ENCODE results near the gene KCNT1. TPM values are rescaled to one million over a fixed set of nuclear protein-coding genes. Genes with fewer than 3 reads are reported as not detected.

Gene KCNT1
- total and polyA plus RNA-seq, 2 donors (not counting 3 experiments of a cell fraction or from before 2014, with no cell fraction given) = not detected

DNA sequence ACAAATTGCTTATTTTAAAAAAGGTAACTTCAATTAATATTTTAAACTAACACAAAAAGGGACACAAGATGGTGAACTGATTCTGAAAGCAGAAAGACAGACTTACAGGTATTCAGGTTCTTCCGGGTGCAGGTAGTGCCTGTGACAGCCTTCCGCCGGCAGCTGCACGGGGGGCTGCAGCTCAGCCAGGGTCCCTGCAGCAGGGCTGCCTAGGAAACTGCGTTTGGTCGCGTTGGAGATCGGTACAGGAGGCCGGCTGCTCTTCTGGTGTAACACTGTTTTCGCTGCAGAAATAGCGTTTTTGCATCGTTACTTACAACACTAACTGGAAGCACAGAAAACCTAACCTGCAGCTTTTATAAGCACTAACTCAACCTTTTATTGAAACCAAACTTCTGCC is 125.3 kb downstream of the KCNT1 start:
- intact Hi-C loops (cut with micrococcal nuclease) (no loop called here), dilution Hi-C loops (cut with MboI; ENCODE audit: extremely low pct_ligation_motif_present, low sequenced_read_pairs) (no loop called here)
- Histone ChIP-seq H3K27ac (ENCODE audit: insufficient read depth, low read depth, low read length) (no peak overlapping the region), H4K20me1 (replicated peaks; ENCODE audit: control insufficient read depth, extremely low read depth, insufficient read depth, low read length) (peaks cover 2% of the 10 kb centered on the region), H3K4me1 (ENCODE audit: control insufficient read depth, extremely low read depth, insufficient read depth, low read length) (no peaks in the 10 kb centered on the region), H3K79me2 (ENCODE audit: control insufficient read depth, insufficient read depth, low read length) (peaks cover 38% of the 10 kb centered on the region), H3K4me2 (ENCODE audit: insufficient read depth, low read length) (no peak overlapping the region), H3K9ac (replicated peaks; ENCODE audit: extremely low read depth, insufficient read depth, low read length) (no peak overlapping the region), H3K27me3 (ENCODE audit: control insufficient read depth in 2 of 2, insufficient read depth in 2 of 2, low read length in 2 of 2) (no peaks in the 10 kb centered on the region), H2AFZ (ENCODE audit: low read depth, low read length) (no peak overlapping the region), H3K9me3 (replicated peaks; ENCODE audit: control insufficient read depth, insufficient read depth, low read length) (no peaks in the 10 kb centered on the region), H3K36me3 (ENCODE audit: control insufficient read depth in 2 of 2, extremely low read depth in 1 of 2, insufficient read depth in 2 of 2, low read length in 2 of 2) (peaks cover 7 to 21% of the 10 kb centered on the region in 2 experiments), H3K4me3 (replicated peaks in 1 of 3; ENCODE audit: insufficient read depth in 1 of 3, low read depth in 1 of 3, low read length in 3 of 3) (no peak overlapping the region), H3K9me1 (replicated peaks; ENCODE audit: control insufficient read depth, extremely low read depth, insufficient read depth, low read length) (no peaks in the 10 kb centered on the region)
- TF ChIP-seq POLR2A (IDR thresholded peaks at IDR 0.05; ENCODE audit: low read depth, low read length) = no peak
- TF ChIP-seq EZH2 (IDR thresholded peaks at IDR 0.05; ENCODE audit: borderline replicate concordance, low read depth, low read length, severe bottlenecking) = no peak
- no peak for TF ChIP-seq POLR2AphosphoS5 (IDR thresholded peaks at IDR 0.05; ENCODE audit: insufficient read depth, low read depth, low read length)
- FAIRE-seq (no peak), DNase-seq (ENCODE audit: low read depth, low spot score) (no peak)
- BruUV-seq (replicated peaks) = no TSS peak
- ChIA-PET CTCF (no interaction called here), POLR2A (no interaction called here)

DNA sequence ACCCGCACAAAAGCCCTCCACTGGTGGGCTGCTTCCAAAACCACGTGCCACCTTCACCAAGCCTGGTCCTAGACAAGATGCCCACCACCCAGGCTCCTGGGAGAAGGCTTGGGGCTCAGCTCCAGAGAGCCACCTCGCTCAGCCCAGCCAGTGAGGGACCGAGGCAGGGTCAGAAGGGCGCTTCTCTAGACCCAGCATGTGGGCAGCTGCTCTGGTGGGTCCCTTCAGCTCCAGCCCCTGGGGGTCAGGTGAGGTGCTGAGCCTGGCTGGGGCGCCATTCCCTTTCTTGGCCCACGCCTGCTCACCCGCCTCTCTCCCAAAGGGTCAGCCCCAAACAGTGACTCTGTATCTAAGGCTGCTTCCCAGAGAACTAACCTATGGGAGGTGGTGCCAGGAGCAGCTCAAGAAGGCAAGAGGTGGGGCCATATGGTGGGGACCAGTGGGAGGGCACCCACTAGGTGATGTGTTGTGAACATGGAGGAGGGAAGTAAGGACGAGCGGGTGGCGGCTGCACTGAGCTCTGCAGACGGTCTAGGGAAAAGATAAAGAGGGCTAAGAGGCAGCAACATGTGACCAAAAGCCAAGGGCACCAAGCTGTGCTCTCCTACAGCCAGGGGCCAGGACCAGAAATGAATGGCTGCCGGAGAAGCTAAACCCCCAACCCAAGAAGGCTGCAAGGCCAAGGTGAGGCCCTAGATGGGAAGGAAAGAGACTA is 126.0 kb downstream of the KCNT1 start:
- dilution Hi-C loops (cut with MboI; ENCODE audit: extremely low pct_ligation_motif_present, low sequenced_read_pairs) (no loop called here), intact Hi-C loops (cut with micrococcal nuclease) (no loop called here)
- Histone ChIP-seq H3K36me3 (ENCODE audit: control insufficient read depth in 2 of 2, extremely low read depth in 1 of 2, insufficient read depth in 2 of 2, low read length in 2 of 2) (peaks cover 3 to 14% of the 10 kb centered on the region in 2 experiments), H3K9me3 (replicated peaks; ENCODE audit: control insufficient read depth, insufficient read depth, low read length) (no peaks in the 10 kb centered on the region), H3K4me3 (replicated peaks in 1 of 3; ENCODE audit: insufficient read depth in 1 of 3, low read depth in 1 of 3, low read length in 3 of 3) (no peak overlapping the region), H3K27ac (ENCODE audit: insufficient read depth, low read depth, low read length) (no peak overlapping the region), H3K27me3 (ENCODE audit: control insufficient read depth in 2 of 2, insufficient read depth in 2 of 2, low read length in 2 of 2) (no peaks in the 10 kb centered on the region), H3K79me2 (ENCODE audit: control insufficient read depth, insufficient read depth, low read length) (peaks cover 42% of the 10 kb centered on the region), H3K9me1 (replicated peaks; ENCODE audit: control insufficient read depth, extremely low read depth, insufficient read depth, low read length) (no peaks in the 10 kb centered on the region), H3K9ac (replicated peaks; ENCODE audit: extremely low read depth, insufficient read depth, low read length) (no peak overlapping the region), H4K20me1 (replicated peaks; ENCODE audit: control insufficient read depth, extremely low read depth, insufficient read depth, low read length) (peaks cover 2% of the 10 kb centered on the region), H3K4me1 (ENCODE audit: control insufficient read depth, extremely low read depth, insufficient read depth, low read length) (no peaks in the 10 kb centered on the region), H2AFZ (ENCODE audit: low read depth, low read length) (no peak overlapping the region), H3K4me2 (ENCODE audit: insufficient read depth, low read length) (no peak overlapping the region)
- ChIA-PET POLR2A (no interaction called here), CTCF (no interaction called here)
- FAIRE-seq (no peak), DNase-seq (ENCODE audit: low read depth, low spot score) (no peak)
- BruUV-seq (replicated peaks) = no TSS peak
- no peak for TF ChIP-seq POLR2A (IDR thresholded peaks at IDR 0.05; ENCODE audit: low read depth, low read length)
- TF ChIP-seq FOS (IDR thresholded peaks at IDR 0.05; ENCODE audit: borderline replicate concordance, insufficient read depth, low read length) = no peak
- TF ChIP-seq GATA2 (IDR thresholded peaks at IDR 0.05; ENCODE audit: insufficient read depth, insufficient read length, low read depth, low read length) = no peak
- TF ChIP-seq EZH2 (IDR thresholded peaks at IDR 0.05; ENCODE audit: borderline replicate concordance, low read depth, low read length, severe bottlenecking) = no peak
- TF ChIP-seq POLR2AphosphoS5 (IDR thresholded peaks at IDR 0.05; ENCODE audit: insufficient read depth, low read depth, low read length) = no peak
- TF ChIP-seq JUN (IDR thresholded peaks at IDR 0.05; ENCODE audit: borderline replicate concordance, insufficient read depth, insufficient read length, low read depth) = no peak
- TF ChIP-seq, protein P1, sequence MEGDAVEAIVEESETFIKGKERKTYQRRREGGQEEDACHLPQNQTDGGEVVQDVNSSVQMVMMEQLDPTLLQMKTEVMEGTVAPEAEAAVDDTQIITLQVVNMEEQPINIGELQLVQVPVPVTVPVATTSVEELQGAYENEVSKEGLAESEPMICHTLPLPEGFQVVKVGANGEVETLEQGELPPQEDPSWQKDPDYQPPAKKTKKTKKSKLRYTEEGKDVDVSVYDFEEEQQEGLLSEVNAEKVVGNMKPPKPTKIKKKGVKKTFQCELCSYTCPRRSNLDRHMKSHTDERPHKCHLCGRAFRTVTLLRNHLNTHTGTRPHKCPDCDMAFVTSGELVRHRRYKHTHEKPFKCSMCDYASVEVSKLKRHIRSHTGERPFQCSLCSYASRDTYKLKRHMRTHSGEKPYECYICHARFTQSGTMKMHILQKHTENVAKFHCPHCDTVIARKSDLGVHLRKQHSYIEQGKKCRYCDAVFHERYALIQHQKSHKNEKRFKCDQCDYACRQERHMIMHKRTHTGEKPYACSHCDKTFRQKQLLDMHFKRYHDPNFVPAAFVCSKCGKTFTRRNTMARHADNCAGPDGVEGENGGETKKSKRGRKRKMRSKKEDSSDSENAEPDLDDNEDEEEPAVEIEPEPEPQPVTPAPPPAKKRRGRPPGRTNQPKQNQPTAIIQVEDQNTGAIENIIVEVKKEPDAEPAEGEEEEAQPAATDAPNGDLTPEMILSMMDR (IDR thresholded peaks at IDR 0.05; ENCODE audit: extremely low read depth in 1 of 2, insufficient read depth in 1 of 2, low read depth in 1 of 2, low read length in 2 of 2) = no peak
- TF ChIP-seq MYC (IDR thresholded peaks at IDR 0.05; ENCODE audit: low read depth, low read length) = no peak
- no peak for TF ChIP-seq MAX (IDR thresholded peaks at IDR 0.05; ENCODE audit: insufficient read depth, insufficient read length)
